NCI-H446 (cell line): Measurements from ENCODE around the gene SAMD10.
"Not testable (repeated sequence)": the region's sequence is repeated elsewhere in the genome, so short reads cannot be mapped to it uniquely, and the experiment has no call there.

Experiments
- DNase-seq, 2 experiments: peaks; one replicate each; lab custom pipeline; 2025; lab: John Stamatoyannopoulos, UW

Gene SAMD10

GRCh38 chr20:64001607-64002011, 22.2 kb upstream of the SAMD10 start:
- no peak for DNase-seq

GRCh38 chr20:64000906-64001305, 21.5 kb upstream of the SAMD10 start:
- no peak for DNase-seq

- DNase-seq, result no peak
Measured at GRCh38 chr20:63982937-63983336, 3.5 kb upstream of the SAMD10 start.

- DNase-seq, result peak; percentile 98 to 99
Measured at GRCh38 chr20:63980806-63981728, 1.6 kb upstream of the SAMD10 start, which contains the start of gene PRPF6. PRPF6 (plus strand) TSS chr20:63981132; CDS start chr20:63981246, 114 bp downstream.

- no peak for DNase-seq
Measured at GRCh38 chr20:63980317-63980805, 919 bp upstream of the SAMD10 start.

GRCh38 chr20:63979229-63979556, 249 bp downstream of the SAMD10 start:
- DNase-seq, result no peak

- no peak for DNase-seq
Measured at GRCh38 chr20:63978319-63979228, 868 bp downstream of the SAMD10 start.

GRCh38 chr20:63977739-63978276, 1.6 kb downstream of the SAMD10 start:
- DNase-seq, result no peak

- no peak for DNase-seq
Measured at GRCh38 chr20:63976980-63977738, 2.3 kb downstream of the SAMD10 start.

GRCh38 chr20:63976511-63976910, 2.9 kb downstream of the SAMD10 start:
- DNase-seq, result not testable (repeated sequence)

GRCh38 chr20:63974402-63975200, 4.8 kb downstream of the SAMD10 start:
- peak in 1 of 2 experiments; percentile 46 for DNase-seq

GRCh38 chr20:63973636-63974401, 5.6 kb downstream of the SAMD10 start:
- DNase-seq, result peak; percentile 59 to 87

GRCh38 chr20:63973160-63973479, 6.3 kb downstream of the SAMD10 start:
- DNase-seq, result no peak

GRCh38 chr20:63972312-63973159, 6.9 kb downstream of the SAMD10 start:
- no peak for DNase-seq

GRCh38 chr20:63971960-63972311, 7.5 kb downstream of the SAMD10 start:
- not testable (repeated sequence) for DNase-seq

GRCh38 chr20:63970714-63971431, 8.6 kb downstream of the SAMD10 start:
- no peak for DNase-seq

GRCh38 chr20:63969838-63970713, 9.4 kb downstream of the SAMD10 start, which contains the start of gene ZNF512B:
ZNF512B (minus strand) TSS chr20:63969930; CDS start chr20:63967950, 1,980 bp downstream.
- DNase-seq, result peak; percentile 28 to 91
